Glomerular visceral epithelial cell (primary cell): ENCODE data around the gene METTL27.
A peak's percentile ranks its signal among the peaks of the same experiment; 100 is the strongest.
"Not testable (repeated sequence)": the region's sequence is repeated elsewhere in the genome, so short reads cannot be mapped to it uniquely, and the experiment has no call there.

Experiments used
- DNase-seq: peaks from one replicate; pipeline ENCODE4 v3.0.0-alpha.2; 2016; ENCODE audit errors: extremely low spot score

Gene METTL27, protein sequence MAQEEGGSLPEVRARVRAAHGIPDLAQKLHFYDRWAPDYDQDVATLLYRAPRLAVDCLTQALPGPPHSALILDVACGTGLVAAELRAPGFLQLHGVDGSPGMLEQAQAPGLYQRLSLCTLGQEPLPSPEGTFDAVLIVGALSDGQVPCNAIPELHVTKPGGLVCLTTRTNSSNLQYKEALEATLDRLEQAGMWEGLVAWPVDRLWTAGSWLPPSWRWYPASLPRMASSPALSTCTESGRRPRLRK

GRCh38 chr7:73842067-73842976 lies at the start of gene METTL27:
Gene METTL27 (minus strand): TSS chr7:73842516. CDS start chr7:73842140, 376 bp downstream.
- DNase-seq: peak; percentile 93

DNA sequence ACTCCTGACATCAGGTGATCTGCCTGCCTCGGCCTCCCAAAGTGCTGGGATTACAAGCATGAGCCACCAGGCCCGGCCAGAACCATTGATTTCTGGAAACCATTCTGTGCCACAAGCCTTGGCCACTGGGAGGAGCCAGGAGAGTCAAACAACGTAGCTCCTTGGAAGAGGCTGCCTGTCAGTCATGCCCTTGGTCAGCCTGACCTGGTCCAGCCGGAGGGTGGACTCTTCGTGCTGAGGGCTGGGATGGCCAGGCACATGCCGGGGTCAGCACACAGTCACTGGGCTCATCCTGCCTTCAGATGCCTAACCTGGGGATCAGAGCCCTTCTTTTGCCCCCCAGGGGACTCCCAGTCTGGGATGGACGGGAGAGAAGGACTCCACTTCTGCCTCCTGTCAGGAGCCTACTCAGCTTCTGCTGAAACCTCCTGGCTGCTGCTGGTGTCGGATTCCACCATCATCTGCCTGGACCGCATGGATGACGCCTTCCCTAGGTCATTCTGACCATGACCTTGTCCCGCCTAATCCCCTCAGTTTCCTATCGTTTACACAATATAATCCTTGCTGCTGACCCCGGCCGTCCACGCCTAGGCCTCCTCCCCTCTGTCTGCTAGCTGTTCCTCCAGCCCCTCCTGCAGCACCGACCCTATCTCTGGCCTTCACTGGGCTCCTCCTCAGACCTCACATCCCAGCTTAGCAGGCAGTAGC lies 49.0 kb upstream of the METTL27 start:
- no peak for DNase-seq

- DNase-seq: no peak
These were observed 48.3 kb upstream of the METTL27 start for GRCh38 chr7:73890555-73891147.

DNA sequence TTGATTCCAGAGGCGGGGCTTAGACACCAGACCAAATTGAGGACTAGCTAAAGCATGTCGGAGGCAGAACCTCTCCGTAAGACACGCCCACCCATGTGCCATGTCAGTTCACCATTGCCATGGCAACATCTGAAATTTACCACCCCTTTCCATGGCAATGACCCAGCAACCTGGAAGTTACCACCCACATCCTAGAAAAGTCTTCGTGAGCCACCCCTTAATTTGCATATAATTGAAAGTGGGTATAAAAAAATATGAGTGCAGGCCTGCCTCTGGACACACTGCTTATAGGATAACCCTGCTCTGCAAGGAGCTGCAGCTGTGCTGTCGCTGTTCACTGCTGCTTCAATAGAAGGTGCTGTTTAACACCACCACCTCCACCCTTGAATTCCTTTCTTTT lies 46.6 kb upstream of the METTL27 start:
- DNase-seq: no peak

- DNase-seq: no peak
These were observed 45.4 kb upstream of the METTL27 start for GRCh38 chr7:73887762-73888161.

DNA sequence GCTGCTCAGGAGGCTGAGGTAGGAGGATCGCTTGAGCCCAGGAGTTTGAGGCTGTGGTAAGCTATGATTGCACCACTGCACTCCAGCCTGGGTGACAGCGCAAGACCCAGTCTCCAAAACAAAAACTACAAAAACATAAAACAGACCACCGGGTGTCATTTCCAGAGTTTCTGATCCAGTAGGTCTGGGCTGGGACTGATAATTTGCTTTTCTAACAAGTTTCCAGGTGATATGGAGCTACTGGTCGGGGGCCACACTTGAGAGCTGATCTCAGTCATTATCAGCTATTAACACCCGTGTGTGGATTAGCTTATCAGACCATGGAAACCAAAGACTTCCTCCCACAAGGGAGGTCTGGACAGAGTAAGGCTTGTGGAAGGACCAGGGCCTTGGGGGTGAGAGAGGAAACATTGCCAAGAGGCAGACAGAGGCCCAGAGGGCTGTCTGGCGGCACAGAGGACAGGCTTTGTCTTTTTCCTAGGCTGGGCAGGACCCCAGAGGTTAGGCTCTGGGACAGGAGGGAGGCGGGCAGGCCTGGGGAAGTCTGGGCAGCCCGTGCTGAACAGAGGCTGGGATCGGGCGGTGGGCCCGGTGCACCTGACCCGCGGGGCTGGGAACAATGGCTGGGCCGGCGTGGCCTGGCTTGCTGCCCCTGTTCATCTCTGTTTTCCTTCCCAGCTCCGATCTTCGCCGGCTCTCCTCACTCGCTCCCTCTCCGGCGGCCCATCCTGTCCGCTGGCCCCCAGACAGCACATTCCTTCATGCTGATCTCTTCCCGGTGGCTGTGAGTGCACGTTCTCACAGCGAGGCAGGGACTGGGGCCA lies 43.9 kb upstream of the METTL27 start:
- DNase-seq: peak; percentile 53

- DNase-seq: no peak
These were observed 43.2 kb upstream of the METTL27 start for GRCh38 chr7:73885433-73885974.

DNA sequence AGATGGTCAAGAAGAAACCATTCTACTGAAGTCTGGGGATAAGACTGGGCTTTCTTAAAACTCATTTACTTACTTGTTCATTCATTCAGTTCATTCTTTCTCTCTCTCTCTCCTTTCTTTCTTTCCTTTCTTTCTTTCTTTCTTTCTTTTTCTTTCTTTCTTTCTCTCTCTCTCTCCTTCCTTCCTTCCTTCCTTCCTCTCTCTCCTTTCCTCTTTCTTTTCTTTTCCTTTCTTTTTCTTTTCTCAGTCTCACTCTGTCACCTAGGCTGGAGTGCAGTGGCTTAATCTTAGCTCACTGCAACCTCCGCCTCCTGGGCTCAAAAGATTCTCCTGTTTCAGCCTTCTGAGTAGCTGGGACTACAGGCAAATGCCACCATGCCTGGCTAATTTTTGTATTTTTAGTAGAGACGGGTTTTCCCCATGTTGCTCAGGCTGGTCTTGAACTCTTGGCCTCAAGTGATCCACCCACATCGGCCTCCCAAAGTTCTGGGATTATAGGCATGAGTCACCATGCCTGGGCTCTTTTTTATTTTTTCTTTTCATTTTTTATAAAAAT lies 42.6 kb upstream of the METTL27 start:
- not testable (repeated sequence) for DNase-seq

GRCh38 chr7:73882047-73882402 lies 39.7 kb upstream of the METTL27 start:
- no peak for DNase-seq

DNA sequence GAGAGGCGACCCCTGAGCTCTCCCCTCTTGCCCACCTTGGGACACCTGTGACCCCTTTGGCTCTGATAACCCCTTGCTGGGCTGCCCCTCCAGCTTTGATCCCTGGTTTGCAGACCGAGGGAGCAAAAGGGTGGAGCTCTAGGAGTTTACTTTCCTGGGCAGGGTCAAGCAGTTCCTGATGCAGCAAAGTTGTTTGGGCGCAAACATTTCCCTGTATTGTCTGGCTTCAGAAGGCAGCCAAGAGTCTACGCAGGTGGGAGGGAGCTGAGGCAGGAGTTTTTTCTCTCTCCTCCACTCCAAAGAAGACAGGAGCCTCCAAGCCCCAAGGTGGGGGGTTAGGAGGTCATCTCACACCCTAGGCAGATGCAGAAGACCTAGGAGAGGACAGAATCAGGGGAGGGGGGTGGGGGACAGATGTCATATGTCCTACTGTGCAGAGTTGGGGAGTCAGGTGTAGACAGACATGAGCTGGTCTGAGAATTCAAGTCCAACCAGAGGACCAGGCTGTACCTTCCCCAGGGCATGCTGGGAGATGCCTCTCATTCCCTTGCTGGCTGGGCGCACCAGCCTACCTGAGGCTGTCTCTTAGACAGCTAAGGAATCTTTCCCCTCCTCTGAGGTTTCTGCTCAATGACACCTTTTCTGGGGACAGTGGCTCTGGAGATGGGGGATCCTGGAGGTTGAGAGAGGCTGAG lies 39.2 kb upstream of the METTL27 start:
- no peak for DNase-seq

DNA sequence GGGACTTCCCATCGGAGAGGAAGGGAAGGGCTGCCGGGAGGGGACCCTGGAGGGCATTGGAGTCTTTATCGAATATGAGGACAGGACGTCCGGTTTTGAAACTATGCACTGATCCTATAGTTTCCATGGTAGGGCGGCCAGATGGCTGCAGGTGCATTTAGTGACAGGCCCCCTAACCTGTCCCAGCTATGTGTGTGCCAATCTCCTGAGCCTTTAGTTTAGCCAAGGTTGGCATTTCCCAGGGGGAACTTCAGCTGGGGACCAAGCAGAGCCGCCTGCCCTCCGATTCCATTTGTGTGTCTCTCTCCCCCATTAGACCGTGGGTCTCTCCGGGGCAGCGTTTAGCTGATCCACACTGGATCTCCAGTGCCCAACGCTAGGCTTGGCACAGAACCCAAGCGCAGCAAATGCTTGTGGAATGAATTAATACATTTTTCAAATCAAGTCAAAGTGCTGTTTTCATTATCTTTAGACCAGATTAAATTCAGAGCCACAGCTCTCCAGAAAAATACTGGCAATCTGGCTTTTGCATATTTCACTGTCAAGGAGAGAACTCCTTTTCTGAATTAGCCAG lies 38.5 kb upstream of the METTL27 start:
- no peak for DNase-seq

- DNase-seq: no peak
These were observed 37.8 kb upstream of the METTL27 start for GRCh38 chr7:73879977-73880681.

DNA sequence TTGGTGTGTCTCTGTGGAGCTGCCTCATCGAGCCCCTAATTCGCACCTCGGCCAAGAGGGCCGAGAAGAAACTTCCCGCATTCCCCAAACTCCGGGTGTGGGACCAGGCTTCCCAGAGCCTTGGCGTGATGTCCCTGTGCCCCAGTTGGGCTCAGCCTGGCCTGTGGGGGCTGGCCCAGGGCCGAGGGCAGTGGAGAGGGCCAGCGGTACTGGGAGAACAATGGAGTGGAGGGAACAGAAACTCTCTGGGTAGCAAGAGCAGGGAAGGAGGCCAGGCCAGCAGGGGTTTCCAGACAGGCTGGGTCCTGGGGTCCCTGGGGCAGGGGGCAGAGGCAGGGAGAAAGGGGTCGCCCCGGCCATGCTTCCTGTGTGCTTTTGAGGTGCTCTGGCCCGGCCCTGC lies 34.7 kb upstream of the METTL27 start:
- DNase-seq: no peak

- no peak for DNase-seq
These were observed 34.0 kb upstream of the METTL27 start for GRCh38 chr7:73876361-73876760.

- no peak for DNase-seq
These were observed 30.0 kb upstream of the METTL27 start for GRCh38 chr7:73872056-73872908.

DNA sequence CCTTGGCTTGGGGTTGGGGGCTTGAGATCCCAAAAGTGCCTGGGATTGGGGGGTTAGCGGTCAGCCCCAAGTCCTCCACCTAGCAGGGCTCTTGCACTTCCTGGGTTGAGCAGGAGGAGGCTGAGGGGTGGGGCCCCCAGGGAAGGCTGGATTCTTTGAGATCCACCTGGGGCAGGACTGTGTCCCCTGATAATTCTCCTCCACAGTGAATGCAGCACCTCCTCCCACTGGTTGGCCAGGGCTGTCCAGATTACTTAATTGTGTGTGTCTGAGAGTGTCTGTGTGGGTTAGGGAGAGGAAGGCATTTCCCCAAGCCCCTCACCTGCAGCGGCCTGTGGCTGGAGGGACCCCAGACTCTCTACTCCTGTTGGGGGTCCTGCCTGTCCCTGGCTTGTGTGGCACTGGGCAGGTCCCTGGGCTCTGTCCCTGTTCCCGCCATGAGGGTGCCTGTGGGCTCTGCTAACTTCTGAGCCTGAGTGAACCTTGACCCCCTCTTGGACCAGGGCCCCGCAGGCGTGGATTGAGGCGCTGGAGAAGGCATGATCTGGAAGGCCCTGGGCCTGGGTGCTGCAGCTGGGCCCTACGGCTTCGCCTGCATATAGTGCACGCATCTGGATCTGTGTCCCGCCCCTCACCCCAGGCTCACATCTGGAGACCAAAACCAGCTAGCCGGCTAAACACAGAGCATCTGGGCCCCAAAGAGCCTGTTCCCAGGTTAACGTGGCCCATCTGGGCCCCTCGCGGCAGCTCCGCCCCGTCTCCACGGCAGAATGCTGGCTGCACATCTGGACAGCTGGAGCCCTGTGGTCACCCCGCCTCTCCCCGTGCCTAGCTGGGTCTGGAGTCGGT lies 29.1 kb upstream of the METTL27 start:
- no peak for DNase-seq

DNA sequence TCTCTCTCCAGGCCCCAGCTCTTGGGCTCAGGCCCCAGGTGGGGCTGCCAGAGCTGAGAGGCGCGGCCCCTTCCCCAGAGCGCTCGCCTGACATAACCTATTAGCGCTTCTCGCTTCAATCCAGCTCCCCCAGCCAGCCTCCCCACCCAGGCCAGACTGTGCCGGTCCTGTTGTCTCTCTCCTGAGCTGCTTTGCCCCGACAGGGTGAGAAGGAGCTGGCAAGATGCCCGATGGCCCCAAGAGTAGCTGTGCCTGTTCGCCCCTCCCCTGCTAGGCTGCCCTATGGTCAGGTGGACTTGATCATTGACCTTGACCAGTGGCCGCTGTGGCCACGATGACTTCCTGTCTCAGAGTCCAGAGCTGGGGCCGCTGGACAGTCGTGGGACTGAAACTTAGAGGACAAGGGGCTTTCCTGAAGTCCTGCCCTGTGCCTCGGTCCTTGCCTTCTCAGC lies 27.8 kb upstream of the METTL27 start:
- DNase-seq: peak; percentile 12
